ENCODE data around the gene NTM. TPM values are rescaled to one million over a fixed set of nuclear protein-coding genes. Genes with fewer than 3 reads are reported as not detected.

Gene NTM
- total RNA-seq, 2 donors from 2014 or later, result 1.7 to 3.6 TPM

DNA sequence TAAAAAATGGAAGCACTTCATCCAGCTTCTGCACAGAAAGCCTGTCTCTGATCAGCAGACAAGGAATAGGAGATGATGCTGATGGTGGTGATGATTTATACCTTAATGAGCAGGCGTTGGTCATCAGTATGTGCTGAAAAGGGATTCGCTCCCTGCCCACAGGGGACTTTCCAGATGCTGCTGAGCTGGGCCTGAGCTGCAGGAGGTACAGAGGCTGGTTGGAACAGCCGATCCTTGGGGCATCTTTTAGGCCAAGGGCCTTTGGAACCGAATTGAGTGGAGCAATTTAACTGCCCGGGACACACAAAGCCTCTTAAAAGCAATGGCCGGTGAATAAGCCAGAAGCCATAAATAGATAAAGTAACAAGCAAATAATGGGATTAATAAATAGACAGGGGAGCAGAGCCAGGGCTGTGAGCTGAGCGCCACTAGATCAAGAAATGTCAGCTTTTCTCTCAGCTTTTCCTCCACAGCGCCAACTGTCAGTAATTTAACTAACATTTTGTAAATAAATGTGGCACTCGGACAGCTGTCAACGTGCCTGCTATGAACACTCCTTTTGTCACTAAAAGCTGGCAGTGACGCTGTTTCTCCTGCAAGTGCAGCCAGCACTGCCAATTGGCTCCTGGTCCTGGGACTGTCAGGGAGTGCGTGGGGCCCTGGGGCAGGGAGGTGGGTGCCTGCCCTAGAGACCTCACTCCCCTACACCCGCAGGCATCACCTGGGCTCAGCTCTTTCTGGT, 562.3 kb downstream of the NTM start:
- no peaks in the 10 kb centered on the region for H3K4me1 ChIP-seq (ENCODE audit: control insufficient read depth, insufficient read depth, low read length)
- Mint-ChIP-seq H3K36me3 (ENCODE audit: low read depth) (no peaks in the 10 kb centered on the region), H3K27ac (no peak overlapping the region)

DNA sequence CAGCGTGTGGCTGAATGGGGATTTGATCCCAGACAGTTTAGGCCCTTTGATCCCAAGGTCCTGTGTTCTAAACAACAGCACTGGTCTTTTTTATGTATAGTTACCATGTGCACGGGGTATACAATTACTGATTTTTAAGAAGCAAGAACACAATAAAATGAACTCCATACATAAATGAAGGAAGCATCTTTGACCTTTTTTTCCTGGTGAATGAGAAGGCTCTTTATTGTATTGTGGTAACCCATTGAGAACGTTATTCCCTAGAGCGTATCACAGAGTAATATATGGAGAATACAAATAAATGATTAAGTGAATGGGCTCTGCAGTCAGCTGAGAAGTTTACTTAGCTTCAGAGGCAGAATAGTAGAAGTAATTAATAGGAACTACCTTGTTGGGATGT, 563.6 kb downstream of the NTM start:
- Histone ChIP-seq H3K4me1 (ENCODE audit: control insufficient read depth, insufficient read depth, low read length) (no peaks in the 10 kb centered on the region), H3K27me3 (ENCODE audit: control insufficient read depth, insufficient read depth, low read length, poor library complexity, severe bottlenecking) (no peaks in the 10 kb centered on the region), H3K36me3 (ENCODE audit: control insufficient read depth, insufficient read depth, low read length) (no peaks in the 10 kb centered on the region), H3K27ac (ENCODE audit: low read depth, low read length) (no peak overlapping the region), H3K9ac (ENCODE audit: extremely low read depth, low read length, poor library complexity, severe bottlenecking) (no peak overlapping the region), H3K4me3 (ENCODE audit: low read length) (no peak overlapping the region), H3K9me3 (ENCODE audit: control insufficient read depth, low read length) (no peaks in the 10 kb centered on the region)
- H3K36me3 Mint-ChIP-seq (ENCODE audit: low read depth), result no peaks in the 10 kb centered on the region
- TF ChIP-seq, protein P1, sequence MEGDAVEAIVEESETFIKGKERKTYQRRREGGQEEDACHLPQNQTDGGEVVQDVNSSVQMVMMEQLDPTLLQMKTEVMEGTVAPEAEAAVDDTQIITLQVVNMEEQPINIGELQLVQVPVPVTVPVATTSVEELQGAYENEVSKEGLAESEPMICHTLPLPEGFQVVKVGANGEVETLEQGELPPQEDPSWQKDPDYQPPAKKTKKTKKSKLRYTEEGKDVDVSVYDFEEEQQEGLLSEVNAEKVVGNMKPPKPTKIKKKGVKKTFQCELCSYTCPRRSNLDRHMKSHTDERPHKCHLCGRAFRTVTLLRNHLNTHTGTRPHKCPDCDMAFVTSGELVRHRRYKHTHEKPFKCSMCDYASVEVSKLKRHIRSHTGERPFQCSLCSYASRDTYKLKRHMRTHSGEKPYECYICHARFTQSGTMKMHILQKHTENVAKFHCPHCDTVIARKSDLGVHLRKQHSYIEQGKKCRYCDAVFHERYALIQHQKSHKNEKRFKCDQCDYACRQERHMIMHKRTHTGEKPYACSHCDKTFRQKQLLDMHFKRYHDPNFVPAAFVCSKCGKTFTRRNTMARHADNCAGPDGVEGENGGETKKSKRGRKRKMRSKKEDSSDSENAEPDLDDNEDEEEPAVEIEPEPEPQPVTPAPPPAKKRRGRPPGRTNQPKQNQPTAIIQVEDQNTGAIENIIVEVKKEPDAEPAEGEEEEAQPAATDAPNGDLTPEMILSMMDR (conservative IDR thresholded peaks at IDR 0.05), result no peak
- no peaks in the 10 kb centered on the region for H3K27me3 Mint-ChIP-seq (ENCODE audit: insufficient read depth)
- H3K9me3 Mint-ChIP-seq, result no peaks in the 10 kb centered on the region
- WGBS, 2 experiments (ENCODE audit: insufficient coverage in 1 of 2, insufficient read length in 1 of 2), result 83 to 86% methylated on average over 2 to 4 of the region's 4 CpGs
- no peak overlapping the region for H3K27ac Mint-ChIP-seq
- DNase-seq, result no peak
- no peaks in the 10 kb centered on the region for H3K4me1 Mint-ChIP-seq
- no peak overlapping the region for H3K4me3 Mint-ChIP-seq

More for the DNA sequence above, 562.3 kb downstream of the NTM start:
- no peaks in the 10 kb centered on the region for H3K9me3 ChIP-seq (ENCODE audit: control insufficient read depth, low read length)
- Mint-ChIP-seq H3K4me1 (no peaks in the 10 kb centered on the region), H3K4me3 (no peak overlapping the region), H3K9me3 (no peaks in the 10 kb centered on the region), H3K27me3 (ENCODE audit: insufficient read depth) (no peaks in the 10 kb centered on the region)
- no peak overlapping the region for H3K27ac ChIP-seq (ENCODE audit: low read depth, low read length)
- no peak overlapping the region for H3K9ac ChIP-seq (ENCODE audit: extremely low read depth, low read length, poor library complexity, severe bottlenecking)
- TF ChIP-seq, protein P1 (conservative IDR thresholded peaks at IDR 0.05), result no peak
- H3K4me3 ChIP-seq (ENCODE audit: low read length), result no peak overlapping the region
- no peaks in the 10 kb centered on the region for H3K27me3 ChIP-seq (ENCODE audit: control insufficient read depth, insufficient read depth, low read length, poor library complexity, severe bottlenecking)
- WGBS, 2 experiments (ENCODE audit: insufficient coverage in 1 of 2, insufficient read length in 1 of 2), result 90 to 91% methylated on average over 12 to 13 of the region's 13 CpGs
- no peak for DNase-seq
- H3K36me3 ChIP-seq (ENCODE audit: control insufficient read depth, insufficient read depth, low read length), result no peaks in the 10 kb centered on the region

DNA sequence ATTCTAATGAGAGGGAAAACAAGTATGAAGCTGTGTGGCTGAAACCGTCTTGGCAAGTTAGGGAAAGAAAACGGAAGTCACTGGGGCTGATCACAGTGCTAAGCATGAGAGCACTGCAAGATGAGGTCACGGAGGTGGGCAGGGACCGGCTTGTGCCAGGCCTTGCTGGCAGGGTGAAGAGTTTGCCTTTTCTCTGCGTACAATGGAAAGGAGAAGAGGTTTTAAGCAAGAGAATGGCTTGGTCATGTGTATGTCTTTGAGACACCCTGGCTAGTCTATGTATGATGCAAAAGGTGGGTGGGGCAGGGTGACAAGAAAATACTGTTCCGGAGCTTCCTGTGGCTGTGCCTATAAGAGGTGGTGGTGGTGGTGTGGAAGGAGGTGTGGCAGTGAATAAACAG, 567.9 kb downstream of the NTM start:
- Histone ChIP-seq H3K4me1 (ENCODE audit: control insufficient read depth, insufficient read depth, low read length) (no peaks in the 10 kb centered on the region), H3K9ac (ENCODE audit: extremely low read depth, low read length, poor library complexity, severe bottlenecking) (no peak overlapping the region), H3K36me3 (ENCODE audit: control insufficient read depth, insufficient read depth, low read length) (no peaks in the 10 kb centered on the region), H3K9me3 (ENCODE audit: control insufficient read depth, low read length) (no peaks in the 10 kb centered on the region), H3K27me3 (ENCODE audit: control insufficient read depth, insufficient read depth, low read length, poor library complexity, severe bottlenecking) (no peaks in the 10 kb centered on the region), H3K27ac (ENCODE audit: low read depth, low read length) (no peak overlapping the region), H3K4me3 (ENCODE audit: low read length) (no peak overlapping the region)
- H3K36me3 Mint-ChIP-seq (ENCODE audit: low read depth), result no peaks in the 10 kb centered on the region
- H3K27ac Mint-ChIP-seq, result no peak overlapping the region
- no peaks in the 10 kb centered on the region for H3K4me1 Mint-ChIP-seq
- 90 to 100% methylated on average over 5 to 6 of the region's 6 CpGs for WGBS, 2 experiments (ENCODE audit: insufficient coverage in 1 of 2, insufficient read length in 1 of 2)
- H3K27me3 Mint-ChIP-seq (ENCODE audit: insufficient read depth), result no peaks in the 10 kb centered on the region
- TF ChIP-seq, protein P1 (conservative IDR thresholded peaks at IDR 0.05), result no peak
- DNase-seq, result no peak
- H3K9me3 Mint-ChIP-seq, result no peaks in the 10 kb centered on the region
- no peak overlapping the region for H3K4me3 Mint-ChIP-seq
